Measurements from ENCODE around the gene TRAF1. TPM values are rescaled to one million over a fixed set of nuclear protein-coding genes. Genes with fewer than 3 reads are reported as not detected.
A peak's percentile ranks its signal among the peaks of the same experiment; 100 is the strongest.

TRAF1 gene
- total RNA-seq, 1 experiment from 2014 or later = 1.7 TPM

- H3K9ac ChIP-seq (ENCODE audit: low read length) = peak overlapping the region; percentile 56
- peak overlapping the region; percentile 55 for H3K27ac ChIP-seq (ENCODE audit: low read depth, low read length)
- H3K36me3 ChIP-seq (ENCODE audit: control insufficient read depth in 1 of 2, insufficient read depth in 2 of 2, low read length in 2 of 2) = peaks cover 0 to 21% of the 10 kb centered on the region in 2 experiments; a peak in 2 of 4 replicates
- intact Hi-C loops (cut with micrococcal nuclease) = loop anchor here (2.0 kb wide), 1 partner anchor 26 kb away; the partner anchor contains the start of gene PSMD5
- DNase-seq (ENCODE audit: low read depth, low spot score) (no peak), ATAC-seq (no peak)
- RAD21 ChIA-PET (ENCODE audit: low non-redundant PET in 1 of 2, low total read pairs in 2 of 2, uncharacterized antibody in 2 of 2, unreplicated experiment in 2 of 2) = no interaction called here
- no peaks in the 10 kb centered on the region for H3K79me2 ChIP-seq (ENCODE audit: insufficient read depth, low read length)
- peak overlapping the region; percentile 32 to 48 for H3K4me3 ChIP-seq (replicated peaks in 1 of 2; ENCODE audit: low read depth in 1 of 2, low read length in 2 of 2)
- no peaks in the 10 kb centered on the region for H3K27me3 ChIP-seq (ENCODE audit: insufficient read depth, low read length)
- no peaks in the 10 kb centered on the region for H3K9me2 ChIP-seq (ENCODE audit: insufficient read depth)
- CTCF ChIA-PET = no interaction called here
- POLR2A ChIA-PET = no interaction called here
- H3K4me2 ChIP-seq (ENCODE audit: low read length) = peak overlapping the region; percentile 81
- H2AFZ ChIP-seq (ENCODE audit: low read depth, low read length, poor library complexity, severe bottlenecking) = no peak overlapping the region
- TF ChIP-seq POLR2AphosphoS5 (IDR thresholded peaks at IDR 0.05; ENCODE audit: low read depth, low read length) (peak; percentile 39), SRF (IDR thresholded peaks at IDR 0.05; ENCODE audit: low read depth) (no peak)
- H3K4me1 ChIP-seq (ENCODE audit: control insufficient read depth in 1 of 2, insufficient read depth in 2 of 2, low read length in 2 of 2) = peaks cover 17 to 28% of the 10 kb centered on the region in 2 experiments
- BruUV-seq (replicated peaks) = no TSS peak
- no peaks in the 10 kb centered on the region for H4K20me1 ChIP-seq (ENCODE audit: insufficient read depth)
- H3K9me3 ChIP-seq (ENCODE audit: control insufficient read depth in 1 of 2, insufficient read depth in 1 of 2, low read depth in 1 of 2, low read length in 2 of 2) = no peaks in the 10 kb centered on the region
These were observed 58.3 kb downstream of the TRAF1 start for GRCh38 chr9:120868339-120868675.

- peak overlapping the region; percentile 55 for H3K27ac ChIP-seq (ENCODE audit: low read depth, low read length)
- no peaks in the 10 kb centered on the region for H4K20me1 ChIP-seq (ENCODE audit: insufficient read depth)
- ChIA-PET CTCF (no interaction called here), POLR2A (interaction anchor here (0.8 kb wide), 1 partner anchor 15 kb away, joined by 3 read pairs; no protein-coding TSS in a partner anchor), RAD21 (ENCODE audit: low non-redundant PET in 1 of 2, low total read pairs in 2 of 2, uncharacterized antibody in 2 of 2, unreplicated experiment in 2 of 2) (no interaction called here)
- intact Hi-C loops (cut with micrococcal nuclease) = loop anchor here (2.0 kb wide), 1 partner anchor 25 kb away; the partner anchor contains the start of gene PSMD5
- DNase-seq (ENCODE audit: low read depth, low spot score) = no peak
- H3K4me2 ChIP-seq (ENCODE audit: low read length) = peak overlapping the region; percentile 81
- peaks cover 0 to 21% of the 10 kb centered on the region in 2 experiments; a peak in 2 of 4 replicates for H3K36me3 ChIP-seq (ENCODE audit: control insufficient read depth in 1 of 2, insufficient read depth in 2 of 2, low read length in 2 of 2)
- no TSS peak for BruUV-seq (replicated peaks)
- no peaks in the 10 kb centered on the region for H3K9me2 ChIP-seq (ENCODE audit: insufficient read depth)
- H3K4me1 ChIP-seq (ENCODE audit: control insufficient read depth in 1 of 2, insufficient read depth in 2 of 2, low read length in 2 of 2) = peaks cover 12 to 23% of the 10 kb centered on the region in 2 experiments
- no peak for TF ChIP-seq SIN3A (IDR thresholded peaks at IDR 0.05; ENCODE audit: low read depth)
- TF ChIP-seq, protein P1, sequence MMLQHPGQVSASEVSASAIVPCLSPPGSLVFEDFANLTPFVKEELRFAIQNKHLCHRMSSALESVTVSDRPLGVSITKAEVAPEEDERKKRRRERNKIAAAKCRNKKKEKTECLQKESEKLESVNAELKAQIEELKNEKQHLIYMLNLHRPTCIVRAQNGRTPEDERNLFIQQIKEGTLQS (IDR thresholded peaks at IDR 0.05) = no peak
- no peak for TF ChIP-seq ELF1 (IDR thresholded peaks at IDR 0.05; ENCODE audit: borderline replicate concordance, low read depth)
- TF ChIP-seq FOSL1 (IDR thresholded peaks at IDR 0.05; ENCODE audit: low read depth) = no peak
- TF ChIP-seq ZNF274 (IDR thresholded peaks at IDR 0.05; ENCODE audit: low read depth, low read length) = no peak
- H2AFZ ChIP-seq (ENCODE audit: low read depth, low read length, poor library complexity, severe bottlenecking) = no peak overlapping the region
- no peak for ATAC-seq
- H3K4me3 ChIP-seq (replicated peaks in 1 of 2; ENCODE audit: low read depth in 1 of 2, low read length in 2 of 2) = peak overlapping the region; percentile 32 to 48
- H3K27me3 ChIP-seq (ENCODE audit: insufficient read depth, low read length) = no peaks in the 10 kb centered on the region
- no peaks in the 10 kb centered on the region for H3K79me2 ChIP-seq (ENCODE audit: insufficient read depth, low read length)
- peak overlapping the region; percentile 56 for H3K9ac ChIP-seq (ENCODE audit: low read length)
- H3K9me3 ChIP-seq (ENCODE audit: control insufficient read depth in 1 of 2, insufficient read depth in 1 of 2, low read depth in 1 of 2, low read length in 2 of 2) = no peaks in the 10 kb centered on the region
These were observed 58.8 kb downstream of the TRAF1 start for GRCh38 chr9:120867676-120868338.
